GM23338 (cell line): ENCODE measurements around the gene KCNJ6. TPM values are rescaled to one million over a fixed set of nuclear protein-coding genes. Genes with fewer than 3 reads are reported as not detected.

Source experiments
- ATAC-seq: fragments of 200-7000 bp; cut with Tn5 transposase; 3 replicates; pipeline ENCODE4 v1.9.1; 2020
- DNase-seq: peaks from one replicate; pipeline ENCODE4 v3.0.0-alpha.2; 2015; ENCODE audit warnings: low spot score
- H2AFZ ChIP-seq: fragments of 200-600 bp; sonication (generic); 2 replicates; pipeline ENCODE4 v1.8.0; 2016; ENCODE audit warnings: antibody characterized with exemption, mild to moderate bottlenecking, moderate library complexity
- H3F3A ChIP-seq: fragments of 200-600 bp; sonication (generic); replicated peaks from 2 replicates; pipeline ENCODE4 v1.8.0; 2017; ENCODE audit warnings: antibody characterized with exemption, mixed run types, low read depth
- H3K27ac ChIP-seq: fragments of 200-600 bp; sonication (generic); 2 replicates; pipeline ENCODE4 v1.6.1; 2016; ENCODE audit warnings: low read depth
- H3K27me3 ChIP-seq: fragments of 200-600 bp; sonication (generic); 2 replicates; pipeline ENCODE4 v1.8.0; 2016; ENCODE audit warnings: mild to moderate bottlenecking, mixed run types, moderate library complexity; ENCODE audit not compliant: insufficient read depth
- H3K36me3 ChIP-seq: fragments of 200-600 bp; sonication (generic); 2 replicates; pipeline ENCODE4 v1.8.0; 2016; ENCODE audit warnings: mild to moderate bottlenecking; ENCODE audit not compliant: insufficient read depth
- H3K4me1 ChIP-seq: fragments of 200-600 bp; sonication (generic); 2 replicates; pipeline ENCODE4 v1.8.0; 2016; ENCODE audit warnings: mild to moderate bottlenecking, moderate library complexity; ENCODE audit not compliant: insufficient read depth
- H3K4me2 ChIP-seq: fragments of 200-600 bp; sonication (generic); 2 replicates; pipeline ENCODE4 v1.7.1; 2017; ENCODE audit warnings: mixed run types
- H3K4me3 ChIP-seq: fragments of 200-600 bp; sonication (generic); 2 replicates; pipeline ENCODE4 v1.6.1; 2016; ENCODE audit warnings: mixed run types
- H3K79me2 ChIP-seq: fragments of 200-600 bp; sonication (generic); replicated peaks from 2 replicates; pipeline ENCODE4 v1.8.0; 2017; ENCODE audit warnings: mild to moderate bottlenecking; ENCODE audit not compliant: insufficient read depth
- H3K9me2 ChIP-seq: fragments of 200-600 bp; sonication (generic); 2 replicates; pipeline ENCODE4 v1.8.0; 2017; ENCODE audit not compliant: insufficient read depth
- H4K20me1 ChIP-seq: fragments of 200-600 bp; sonication (generic); replicated peaks from 2 replicates; pipeline ENCODE4 v1.8.0; 2017; ENCODE audit warnings: mild to moderate bottlenecking; ENCODE audit not compliant: insufficient read depth
- H3K27ac Mint-ChIP-seq: 2 replicates; pipeline ENCODE4 v1.8.0; 2020; ENCODE audit warnings: inconsistent platforms, mild to moderate bottlenecking, moderate library complexity, mixed read lengths
- H3K27me3 Mint-ChIP-seq: 3 replicates; pipeline ENCODE4 v1.8.0; 2022; ENCODE audit warnings: low read depth, mild to moderate bottlenecking, moderate library complexity, mixed read lengths, inconsistent platforms; ENCODE audit not compliant: insufficient read depth, poor library complexity
- H3K36me3 Mint-ChIP-seq: 3 replicates; pipeline ENCODE4 v1.8.0; 2021; ENCODE audit warnings: low read depth, mild to moderate bottlenecking, inconsistent platforms, moderate library complexity, mixed read lengths
- H3K4me1 Mint-ChIP-seq: 3 replicates; pipeline ENCODE4 v1.8.0; 2020; ENCODE audit warnings: mild to moderate bottlenecking, inconsistent platforms, mixed read lengths
- H3K4me3 Mint-ChIP-seq: 3 replicates; pipeline ENCODE4 v1.8.0; 2021; ENCODE audit warnings: moderate library complexity, mild to moderate bottlenecking, inconsistent platforms, mixed read lengths
- H3K9me3 Mint-ChIP-seq: 3 replicates; pipeline ENCODE4 v1.8.0; 2020; ENCODE audit warnings: moderate library complexity, mild to moderate bottlenecking, inconsistent platforms, mixed read lengths
- CREB1 ChIP-seq: fragments of 250-450 bp; sonication (Bioruptor Pico); IDR thresholded peaks from 2 replicates; pipeline ENCODE4 v1.5.0; 2020; ENCODE audit warnings: low read depth, mild to moderate bottlenecking, moderate library complexity
- ETS1 ChIP-seq: IDR thresholded peaks from 2 replicates; pipeline ENCODE4 v1.6.1; 2016; ENCODE audit warnings: antibody characterized with exemption
- EZH2 ChIP-seq: fragments of 200-600 bp; sonication (generic); IDR thresholded peaks from one replicate; pipeline ENCODE4 v1.8.0; 2017; ENCODE audit warnings: antibody characterized with exemption, mild to moderate bottlenecking, low read depth; ENCODE audit not compliant: unreplicated experiment
- EZH2phosphoT487 ChIP-seq: fragments of 200-600 bp; sonication (generic); IDR thresholded peaks from one replicate; pipeline ENCODE4 v1.8.1; 2018; ENCODE audit warnings: antibody characterized with exemption; ENCODE audit not compliant: unreplicated experiment
- JUNB ChIP-seq: IDR thresholded peaks from one replicate; pipeline ENCODE4 v1.6.1; 2016; ENCODE audit warnings: antibody characterized with exemption; ENCODE audit not compliant: unreplicated experiment
- NANOG ChIP-seq: IDR thresholded peaks from 2 replicates; pipeline ENCODE4 v1.6.1; 2016; ENCODE audit warnings: antibody characterized with exemption, borderline replicate concordance
- POLR2AphosphoS5 ChIP-seq: IDR thresholded peaks from 2 replicates; pipeline ENCODE4 v1.6.1; 2016; ENCODE audit warnings: antibody characterized with exemption, low read depth
- REST ChIP-seq: IDR thresholded peaks from one replicate; pipeline ENCODE4 v1.6.1; 2018; ENCODE audit warnings: antibody characterized with exemption; ENCODE audit not compliant: unreplicated experiment
- STAT1 ChIP-seq: IDR thresholded peaks from one replicate; pipeline ENCODE4 v1.6.1; 2016; ENCODE audit warnings: antibody characterized with exemption; ENCODE audit not compliant: unreplicated experiment
- ZNF114 ChIP-seq: fragments of 250-450 bp; sonication (Bioruptor Pico); IDR thresholded peaks from 2 replicates; pipeline ENCODE4 v1.5.0; 2020; ENCODE audit warnings: mild to moderate bottlenecking, moderate library complexity
- ZNF331 ChIP-seq: fragments of 250-450 bp; sonication (Bioruptor Pico); IDR thresholded peaks from 2 replicates; pipeline ENCODE4 v1.5.0; 2020; ENCODE audit warnings: low read depth, mild to moderate bottlenecking, moderate library complexity
- polyA plus RNA-seq: library from polyadenylated mRNA; unstranded; fragments of >200 nt; fragmentation: Nextera tagmentation; extraction: Ambion mirVana; gene quantifications from 2 replicates; pipeline ENCODE4 v1.2.1, GENCODE V29; 2016
- total RNA-seq: library from RNA; depleted of rRNA; stranded (reverse); fragments of >200 nt; shearing (Covaris generic); gene quantifications from 2 replicates; pipeline ENCODE4 v1.2.3, GENCODE V29; 2014
- TF ChIP-seq, protein P1 (sequence below), 2 experiments: fragments of 200-600 bp in 1 of 2; sonication (generic) in 1 of 2; conservative IDR thresholded peaks; 2 replicates each; pipeline versions ENCODE4 v1.5.1 to v1.6.1; 2016 to 2017; ENCODE audit warnings: antibody characterized with exemption in 2 of 2, low read depth in 2 of 2, mild to moderate bottlenecking in 2 of 2, moderate library complexity in 1 of 2
- TF ChIP-seq, protein P2 (sequence below): fragments of 250-450 bp; sonication (Bioruptor Pico); IDR thresholded peaks from 2 replicates; pipeline ENCODE4 v1.5.0; 2020; ENCODE audit warnings: mild to moderate bottlenecking, moderate library complexity

The KCNJ6 gene
- total and polyA plus RNA-seq, 2 experiments from 2014 or later, result 0.48 to 0.52 TPM

DNA sequence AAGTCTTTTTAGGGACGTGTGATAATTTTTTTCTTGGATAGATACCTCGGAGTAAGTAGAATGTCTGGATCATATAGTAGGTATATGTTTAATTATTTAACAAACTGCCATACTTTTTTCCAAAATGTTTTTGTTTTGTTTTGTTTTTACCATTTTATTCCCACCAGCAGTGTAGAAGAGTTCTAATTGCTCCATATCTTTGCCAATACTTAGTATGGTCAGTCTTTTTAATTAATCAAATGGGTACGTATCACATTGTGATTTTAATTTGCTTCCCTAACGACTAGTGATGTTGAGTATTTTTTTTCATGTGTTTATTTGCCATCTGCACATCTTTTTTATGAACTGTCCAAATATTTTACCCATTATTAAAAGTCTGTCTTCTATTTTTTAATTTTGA is 23.6 kb upstream of the KCNJ6 start:
- ATAC-seq, result no peak
- Mint-ChIP-seq H3K9me3 (peaks cover 3% of the 10 kb centered on the region; the same call in 1 of the 3 replicates), H3K27me3 (no peaks in the 10 kb centered on the region), H3K36me3 (no peaks in the 10 kb centered on the region), H3K4me1 (no peaks in the 10 kb centered on the region), H3K4me3 (no peak overlapping the region), H3K27ac (no peak overlapping the region)
- H3K27me3 ChIP-seq, result no peaks in the 10 kb centered on the region
- H2AFZ ChIP-seq, result no peak overlapping the region
- no peak overlapping the region for H3K4me2 ChIP-seq
- no peak overlapping the region for H3K27ac ChIP-seq
- H4K20me1 ChIP-seq, result no peaks in the 10 kb centered on the region
- H3K4me1 ChIP-seq, result no peaks in the 10 kb centered on the region
- H3K4me3 ChIP-seq, result no peak overlapping the region
- no peaks in the 10 kb centered on the region for H3K36me3 ChIP-seq
- no peak for DNase-seq
- H3K79me2 ChIP-seq, result no peaks in the 10 kb centered on the region
- no peak for TF ChIP-seq ZNF331 (CRISPR knock-in tag)
- TF ChIP-seq ZNF114 (CRISPR knock-in tag), result no peak
- TF ChIP-seq, protein P1, sequence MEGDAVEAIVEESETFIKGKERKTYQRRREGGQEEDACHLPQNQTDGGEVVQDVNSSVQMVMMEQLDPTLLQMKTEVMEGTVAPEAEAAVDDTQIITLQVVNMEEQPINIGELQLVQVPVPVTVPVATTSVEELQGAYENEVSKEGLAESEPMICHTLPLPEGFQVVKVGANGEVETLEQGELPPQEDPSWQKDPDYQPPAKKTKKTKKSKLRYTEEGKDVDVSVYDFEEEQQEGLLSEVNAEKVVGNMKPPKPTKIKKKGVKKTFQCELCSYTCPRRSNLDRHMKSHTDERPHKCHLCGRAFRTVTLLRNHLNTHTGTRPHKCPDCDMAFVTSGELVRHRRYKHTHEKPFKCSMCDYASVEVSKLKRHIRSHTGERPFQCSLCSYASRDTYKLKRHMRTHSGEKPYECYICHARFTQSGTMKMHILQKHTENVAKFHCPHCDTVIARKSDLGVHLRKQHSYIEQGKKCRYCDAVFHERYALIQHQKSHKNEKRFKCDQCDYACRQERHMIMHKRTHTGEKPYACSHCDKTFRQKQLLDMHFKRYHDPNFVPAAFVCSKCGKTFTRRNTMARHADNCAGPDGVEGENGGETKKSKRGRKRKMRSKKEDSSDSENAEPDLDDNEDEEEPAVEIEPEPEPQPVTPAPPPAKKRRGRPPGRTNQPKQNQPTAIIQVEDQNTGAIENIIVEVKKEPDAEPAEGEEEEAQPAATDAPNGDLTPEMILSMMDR (conservative IDR thresholded peaks at IDR 0.05; ENCODE audit: low read depth in 2 of 2), result no peak
- no peak for TF ChIP-seq CREB1
- TF ChIP-seq ETS1, result no peak
- no peak for TF ChIP-seq POLR2AphosphoS5
- TF ChIP-seq EZH2, result no peak
- no peak for TF ChIP-seq JUNB
- no peak for TF ChIP-seq NANOG
- TF ChIP-seq EZH2phosphoT487, result no peak
- no peak for TF ChIP-seq REST
- TF ChIP-seq STAT1, result no peak
- TF ChIP-seq, protein P2, sequence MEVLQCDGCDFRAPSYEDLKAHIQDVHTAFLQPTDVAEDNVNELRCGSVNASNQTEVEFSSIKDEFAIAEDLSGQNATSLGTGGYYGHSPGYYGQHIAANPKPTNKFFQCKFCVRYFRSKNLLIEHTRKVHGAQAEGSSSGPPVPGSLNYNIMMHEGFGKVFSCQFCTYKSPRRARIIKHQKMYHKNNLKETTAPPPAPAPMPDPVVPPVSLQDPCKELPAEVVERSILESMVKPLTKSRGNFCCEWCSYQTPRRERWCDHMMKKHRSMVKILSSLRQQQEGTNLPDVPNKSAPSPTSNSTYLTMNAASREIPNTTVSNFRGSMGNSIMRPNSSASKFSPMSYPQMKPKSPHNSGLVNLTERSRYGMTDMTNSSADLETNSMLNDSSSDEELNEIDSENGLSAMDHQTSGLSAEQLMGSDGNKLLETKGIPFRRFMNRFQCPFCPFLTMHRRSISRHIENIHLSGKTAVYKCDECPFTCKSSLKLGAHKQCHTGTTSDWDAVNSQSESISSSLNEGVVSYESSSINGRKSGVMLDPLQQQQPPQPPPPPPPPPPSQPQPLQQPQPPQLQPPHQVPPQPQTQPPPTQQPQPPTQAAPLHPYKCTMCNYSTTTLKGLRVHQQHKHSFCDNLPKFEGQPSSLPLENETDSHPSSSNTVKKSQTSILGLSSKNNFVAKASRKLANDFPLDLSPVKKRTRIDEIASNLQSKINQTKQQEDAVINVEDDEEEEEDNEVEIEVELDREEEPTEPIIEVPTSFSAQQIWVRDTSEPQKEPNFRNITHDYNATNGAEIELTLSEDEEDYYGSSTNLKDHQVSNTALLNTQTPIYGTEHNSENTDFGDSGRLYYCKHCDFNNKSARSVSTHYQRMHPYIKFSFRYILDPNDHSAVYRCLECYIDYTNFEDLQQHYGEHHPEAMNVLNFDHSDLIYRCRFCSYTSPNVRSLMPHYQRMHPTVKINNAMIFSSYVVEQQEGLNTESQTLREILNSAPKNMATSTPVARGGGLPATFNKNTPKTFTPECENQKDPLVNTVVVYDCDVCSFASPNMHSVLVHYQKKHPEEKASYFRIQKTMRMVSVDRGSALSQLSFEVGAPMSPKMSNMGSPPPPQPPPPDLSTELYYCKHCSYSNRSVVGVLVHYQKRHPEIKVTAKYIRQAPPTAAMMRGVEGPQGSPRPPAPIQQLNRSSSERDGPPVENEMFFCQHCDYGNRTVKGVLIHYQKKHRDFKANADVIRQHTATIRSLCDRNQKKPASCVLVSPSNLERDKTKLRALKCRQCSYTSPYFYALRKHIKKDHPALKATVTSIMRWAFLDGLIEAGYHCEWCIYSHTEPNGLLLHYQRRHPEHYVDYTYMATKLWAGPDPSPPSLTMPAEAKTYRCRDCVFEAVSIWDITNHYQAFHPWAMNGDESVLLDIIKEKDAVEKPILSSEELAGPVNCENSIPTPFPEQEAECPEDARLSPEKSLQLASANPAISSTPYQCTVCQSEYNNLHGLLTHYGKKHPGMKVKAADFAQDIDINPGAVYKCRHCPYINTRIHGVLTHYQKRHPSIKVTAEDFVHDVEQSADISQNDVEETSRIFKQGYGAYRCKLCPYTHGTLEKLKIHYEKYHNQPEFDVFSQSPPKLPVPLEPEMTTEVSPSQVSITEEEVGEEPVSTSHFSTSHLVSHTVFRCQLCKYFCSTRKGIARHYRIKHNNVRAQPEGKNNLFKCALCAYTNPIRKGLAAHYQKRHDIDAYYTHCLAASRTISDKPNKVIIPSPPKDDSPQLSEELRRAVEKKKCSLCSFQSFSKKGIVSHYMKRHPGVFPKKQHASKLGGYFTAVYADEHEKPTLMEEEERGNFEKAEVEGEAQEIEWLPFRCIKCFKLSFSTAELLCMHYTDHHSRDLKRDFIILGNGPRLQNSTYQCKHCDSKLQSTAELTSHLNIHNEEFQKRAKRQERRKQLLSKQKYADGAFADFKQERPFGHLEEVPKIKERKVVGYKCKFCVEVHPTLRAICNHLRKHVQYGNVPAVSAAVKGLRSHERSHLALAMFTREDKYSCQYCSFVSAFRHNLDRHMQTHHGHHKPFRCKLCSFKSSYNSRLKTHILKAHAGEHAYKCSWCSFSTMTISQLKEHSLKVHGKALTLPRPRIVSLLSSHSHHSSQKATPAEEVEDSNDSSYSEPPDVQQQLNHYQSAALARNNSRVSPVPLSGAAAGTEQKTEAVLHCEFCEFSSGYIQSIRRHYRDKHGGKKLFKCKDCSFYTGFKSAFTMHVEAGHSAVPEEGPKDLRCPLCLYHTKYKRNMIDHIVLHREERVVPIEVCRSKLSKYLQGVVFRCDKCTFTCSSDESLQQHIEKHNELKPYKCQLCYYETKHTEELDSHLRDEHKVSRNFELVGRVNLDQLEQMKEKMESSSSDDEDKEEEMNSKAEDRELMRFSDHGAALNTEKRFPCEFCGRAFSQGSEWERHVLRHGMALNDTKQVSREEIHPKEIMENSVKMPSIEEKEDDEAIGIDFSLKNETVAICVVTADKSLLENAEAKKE, result no peak
- no peaks in the 10 kb centered on the region for H3K9me2 ChIP-seq
- no peaks in the 10 kb centered on the region for H3F3A ChIP-seq
